Stomach (tissue), 4 donors: ENCODE data around the gene EIF4G3.

Experiments
- CTCF ChIP-seq, 7 experiments: fragments of 450-650 bp in 4 of 7; fragments of 200-600 bp in 3 of 7; sonication (generic) in 3 of 7; IDR thresholded peaks; one replicate each; pipeline ENCODE4 v1.5.1; 2016 to 2019; ENCODE audit warnings: antibody characterized with exemption in 7 of 7, control low read depth in 2 of 7, mild to moderate bottlenecking in 1 of 7
- POLR2A ChIP-seq, 4 donors: fragments of 450-650 bp; IDR thresholded peaks; one replicate each; pipeline ENCODE4 v1.6.1; 2016; ENCODE audit warnings: antibody characterized with exemption in 4 of 4, control low read depth in 2 of 4, mild to moderate bottlenecking in 1 of 4, moderate library complexity in 1 of 4

GRCh38 chr1:20936621-20937020 is 240.1 kb downstream of the EIF4G3 start:
- TF ChIP-seq POLR2A (IDR thresholded peaks at IDR 0.05) (no peak), CTCF (IDR thresholded peaks at IDR 0.05) (no peak)
